ENCODE results near the gene NALCN.

Gene NALCN

DNA sequence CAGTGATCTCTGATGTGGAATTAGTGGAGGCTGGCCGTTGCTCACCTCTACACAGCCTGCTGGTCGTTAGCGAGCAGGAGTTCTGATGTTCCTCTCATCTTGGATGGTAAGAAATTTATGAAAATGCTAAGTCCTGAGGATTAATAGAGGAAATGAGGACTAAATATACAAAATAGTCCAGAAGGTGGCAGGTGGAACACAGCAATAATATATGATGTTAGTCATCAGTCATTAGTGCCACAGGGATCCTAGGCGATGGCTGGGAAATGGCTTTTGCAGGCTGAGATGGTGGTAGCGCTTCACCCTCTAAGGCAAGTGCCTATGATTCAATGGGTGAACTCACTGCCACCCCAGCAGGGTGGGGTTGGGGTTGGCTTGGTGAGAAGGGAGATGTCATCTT lies 403.1 kb downstream of the NALCN start:
- DNase-seq = no peak

DNA sequence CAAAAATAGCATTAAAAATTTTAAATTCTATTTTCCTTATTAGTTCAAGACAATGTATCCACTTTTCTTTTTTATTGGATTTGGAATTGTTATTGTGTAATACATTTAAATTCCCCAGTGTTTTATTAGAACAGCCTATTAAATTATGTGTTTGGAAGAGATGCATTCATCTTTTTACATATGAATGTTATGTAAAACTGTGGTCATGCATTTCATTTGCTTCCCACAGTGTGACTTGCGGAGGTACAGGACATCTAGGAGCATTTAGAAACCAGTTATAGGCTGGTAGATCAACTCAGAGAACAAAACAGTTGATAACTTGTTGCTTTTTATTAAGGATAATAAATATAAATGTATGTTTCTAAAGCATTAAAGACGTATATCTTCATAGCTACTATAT lies 406.2 kb downstream of the NALCN start:
- no peak for DNase-seq

DNA sequence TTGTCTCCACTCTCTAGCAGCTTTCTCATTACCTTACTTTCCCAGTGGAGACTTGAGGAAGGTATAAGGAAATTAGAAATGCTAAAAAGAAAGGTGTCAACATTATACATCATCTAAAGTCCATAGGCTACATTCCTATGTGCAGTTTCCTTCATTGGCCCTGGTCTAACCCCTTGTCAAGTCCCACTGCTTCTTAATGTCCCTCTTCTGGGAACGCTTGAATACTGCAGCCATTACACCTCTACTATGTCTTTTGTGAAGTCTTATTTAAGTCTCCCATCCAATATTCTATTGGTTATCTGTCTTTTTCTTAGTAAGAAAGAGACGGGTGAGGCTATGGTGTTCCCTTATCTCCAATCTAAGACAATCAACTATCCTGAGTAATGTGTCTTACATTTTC lies 409.1 kb downstream of the NALCN start:
- no peak for DNase-seq

Data from bone marrow (tissue), 2 donors.